ENCODE data around the gene NFS1. TPM values are rescaled to one million over a fixed set of nuclear protein-coding genes. Genes with fewer than 3 reads are reported as not detected.
A peak's percentile ranks its signal among the peaks of the same experiment; 100 is the strongest.
"Not testable (repeated sequence)": the region's sequence is repeated elsewhere in the genome, so short reads cannot be mapped to it uniquely, and the experiment has no call there.

Gene NFS1
- total RNA-seq: 10 to 100 TPM; 41.2 to 56.7 TPM

DNA sequence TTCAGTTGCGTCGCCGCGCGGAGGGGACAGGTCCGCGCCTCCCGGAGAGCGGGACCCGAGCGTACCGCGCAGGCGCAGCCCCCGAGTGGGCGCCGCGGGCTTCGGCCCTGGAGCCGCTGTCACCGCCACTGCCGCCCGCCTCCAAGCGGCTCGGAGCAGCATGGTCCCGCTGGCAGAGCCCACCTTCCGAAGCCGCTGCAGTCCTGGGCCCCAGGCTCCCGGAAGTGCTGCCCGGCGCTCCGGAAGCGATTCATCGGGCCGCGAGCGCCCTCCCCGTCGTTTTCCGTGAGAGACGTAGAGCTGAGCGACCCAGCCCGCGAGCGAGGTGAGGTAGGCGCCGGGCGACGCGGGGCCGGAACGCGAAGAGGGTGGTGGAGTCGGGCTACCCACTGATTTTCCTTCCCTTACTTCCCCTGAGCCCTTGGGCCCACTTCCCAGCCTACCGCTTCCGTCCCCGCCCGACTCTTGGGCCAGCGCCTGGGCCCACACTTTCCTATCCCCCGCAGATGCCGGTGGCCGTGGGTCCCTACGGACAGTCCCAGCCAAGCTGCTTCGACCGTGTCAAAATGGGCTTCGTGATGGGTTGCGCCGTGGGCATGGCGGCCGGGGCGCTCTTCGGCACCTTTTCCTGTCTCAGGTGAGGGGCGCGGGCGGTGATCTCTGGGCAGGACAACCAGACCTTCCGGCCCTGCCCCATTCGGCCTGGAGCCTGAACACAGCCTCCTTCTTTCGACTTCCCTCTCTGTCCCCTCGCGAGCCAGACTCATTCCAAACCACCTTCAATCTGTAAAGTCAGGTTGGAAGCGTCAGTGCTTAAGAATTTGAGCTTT, at the start of gene NFS1, which contains the start of gene ROMO1:
NFS1 (minus strand) TSS at position 226 of the 830 bp plus-strand sequence; CDS start at position 162, 64 bp downstream.
ROMO1 (plus strand) TSS at position 279 of the 830 bp plus-strand sequence; CDS start at position 507, 228 bp downstream.
- no peaks in the 10 kb centered on the region for H3K9me3 ChIP-seq
- H3K27me3 ChIP-seq (replicated peaks; ENCODE audit: insufficient read depth): no peaks in the 10 kb centered on the region
- peak; percentile 84 for TF ChIP-seq POLR2AphosphoS5 (IDR thresholded peaks at IDR 0.05)
- TF ChIP-seq POLR2A (IDR thresholded peaks at IDR 0.05): no peak
- TF ChIP-seq, protein P1, sequence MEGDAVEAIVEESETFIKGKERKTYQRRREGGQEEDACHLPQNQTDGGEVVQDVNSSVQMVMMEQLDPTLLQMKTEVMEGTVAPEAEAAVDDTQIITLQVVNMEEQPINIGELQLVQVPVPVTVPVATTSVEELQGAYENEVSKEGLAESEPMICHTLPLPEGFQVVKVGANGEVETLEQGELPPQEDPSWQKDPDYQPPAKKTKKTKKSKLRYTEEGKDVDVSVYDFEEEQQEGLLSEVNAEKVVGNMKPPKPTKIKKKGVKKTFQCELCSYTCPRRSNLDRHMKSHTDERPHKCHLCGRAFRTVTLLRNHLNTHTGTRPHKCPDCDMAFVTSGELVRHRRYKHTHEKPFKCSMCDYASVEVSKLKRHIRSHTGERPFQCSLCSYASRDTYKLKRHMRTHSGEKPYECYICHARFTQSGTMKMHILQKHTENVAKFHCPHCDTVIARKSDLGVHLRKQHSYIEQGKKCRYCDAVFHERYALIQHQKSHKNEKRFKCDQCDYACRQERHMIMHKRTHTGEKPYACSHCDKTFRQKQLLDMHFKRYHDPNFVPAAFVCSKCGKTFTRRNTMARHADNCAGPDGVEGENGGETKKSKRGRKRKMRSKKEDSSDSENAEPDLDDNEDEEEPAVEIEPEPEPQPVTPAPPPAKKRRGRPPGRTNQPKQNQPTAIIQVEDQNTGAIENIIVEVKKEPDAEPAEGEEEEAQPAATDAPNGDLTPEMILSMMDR (IDR thresholded peaks at IDR 0.05): peak in 3 of 4 experiments; percentile 22 to 37 (median 34)
- WGBS: 0% methylated on average over 29 of the region's 81 CpGs
- DNase-seq (ENCODE audit: low spot score): peak; percentile 77
- intact Hi-C loops (cut with DNase I): loop anchor here (5.0 to 10.0 kb wide), 2 partner anchors 97 to 235 kb away; no protein-coding TSS in a partner anchor
- H3K36me3 ChIP-seq: peaks cover 0 to 14% of the 10 kb centered on the region in 2 donors
- H3K4me3 ChIP-seq: peak within 1 kb of the TSS; percentile 78 to 92
- H3K27ac ChIP-seq: peak within 1 kb of the TSS; percentile 84 to 85
- no peaks in the 10 kb centered on the region for H3K4me1 ChIP-seq (replicated peaks)

DNA sequence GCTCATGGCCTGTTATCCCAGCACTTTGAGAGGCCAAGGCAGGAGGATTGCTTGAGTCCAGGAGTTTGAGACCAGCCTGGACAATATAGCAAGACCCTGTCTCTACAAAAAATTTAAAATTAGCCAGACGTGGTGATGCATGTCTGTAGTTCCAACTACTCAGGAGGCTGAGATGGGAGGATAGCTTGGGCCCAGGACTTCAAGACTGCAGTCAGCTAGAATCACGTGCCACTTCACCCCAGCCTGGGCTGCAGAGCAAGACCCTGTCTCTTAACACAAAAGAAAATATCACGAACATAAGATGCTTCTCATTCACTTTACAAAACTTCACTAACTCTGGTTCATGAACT, 45.3 kb upstream of the NFS1 start:
- not testable (repeated sequence) for H3K27ac ChIP-seq; H3K9me3 ChIP-seq; H3K36me3 ChIP-seq; H3K27me3 ChIP-seq (replicated peaks; ENCODE audit: insufficient read depth); H3K4me3 ChIP-seq; DNase-seq (ENCODE audit: low spot score); H3K4me1 ChIP-seq (replicated peaks)
- intact Hi-C loops (cut with DNase I): loop anchor here (5.0 kb wide), 1 partner anchor 138 kb away; no protein-coding TSS in a partner anchor
- WGBS: 92% methylated on average over 3 of the region's 3 CpGs

DNA sequence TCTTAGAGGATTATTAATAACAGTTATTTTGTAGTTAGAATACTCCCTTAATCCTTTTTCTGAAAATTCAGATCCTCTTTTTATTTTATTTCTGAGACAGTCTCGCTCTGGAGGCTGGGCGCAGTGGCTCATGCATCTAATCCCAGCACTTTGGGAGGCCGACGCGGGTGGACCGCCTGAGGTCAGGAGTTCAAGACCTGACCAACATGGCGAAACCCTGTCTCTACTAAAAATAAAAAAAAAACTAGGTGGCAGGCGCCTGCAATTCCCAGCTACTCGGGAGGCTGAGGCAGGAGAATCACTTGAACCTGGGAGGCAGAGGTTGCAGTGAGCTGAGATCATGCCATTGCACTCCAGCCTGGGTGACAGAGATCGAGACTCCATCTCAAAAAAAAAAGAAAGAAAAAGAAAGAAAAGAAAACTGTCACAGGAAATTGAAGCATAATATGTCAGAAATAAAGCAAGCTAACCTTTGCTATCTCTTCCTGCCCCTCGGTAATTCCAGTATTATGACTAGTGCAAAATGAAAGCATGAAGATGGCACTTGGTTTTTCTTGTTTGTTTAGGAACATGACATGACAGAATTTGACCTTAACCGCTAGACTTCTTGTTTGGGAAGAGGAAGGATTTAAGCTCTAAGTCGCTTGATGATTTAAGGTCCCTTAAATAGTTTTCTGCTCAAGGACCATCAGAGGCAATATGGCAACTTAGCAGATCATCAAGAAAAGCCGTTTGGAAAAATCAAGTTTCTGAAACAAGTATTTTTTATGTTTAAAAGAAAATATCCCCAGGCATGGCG, 44.7 kb upstream of the NFS1 start:
- Histone ChIP-seq H3K4me1 (replicated peaks) (peaks cover 6% of the 10 kb centered on the region), H3K4me3 (no peak overlapping the region), H3K9me3 (no peaks in the 10 kb centered on the region), H3K36me3 (no peaks in the 10 kb centered on the region), H3K27me3 (replicated peaks; ENCODE audit: insufficient read depth) (no peaks in the 10 kb centered on the region), H3K27ac (peak overlapping the region; percentile 94 to 98)
- intact Hi-C loops (cut with DNase I): loop anchor here (2.0 to 5.0 kb wide), 2 partner anchors 25 to 138 kb away; no protein-coding TSS in a partner anchor
- DNase-seq (ENCODE audit: low spot score): no peak
- no peak for TF ChIP-seq POLR2A (IDR thresholded peaks at IDR 0.05)
- TF ChIP-seq, protein P1 (IDR thresholded peaks at IDR 0.05): no peak
- no peak for TF ChIP-seq POLR2AphosphoS5 (IDR thresholded peaks at IDR 0.05)
- 84% methylated on average over 15 of the region's 15 CpGs for WGBS

DNA sequence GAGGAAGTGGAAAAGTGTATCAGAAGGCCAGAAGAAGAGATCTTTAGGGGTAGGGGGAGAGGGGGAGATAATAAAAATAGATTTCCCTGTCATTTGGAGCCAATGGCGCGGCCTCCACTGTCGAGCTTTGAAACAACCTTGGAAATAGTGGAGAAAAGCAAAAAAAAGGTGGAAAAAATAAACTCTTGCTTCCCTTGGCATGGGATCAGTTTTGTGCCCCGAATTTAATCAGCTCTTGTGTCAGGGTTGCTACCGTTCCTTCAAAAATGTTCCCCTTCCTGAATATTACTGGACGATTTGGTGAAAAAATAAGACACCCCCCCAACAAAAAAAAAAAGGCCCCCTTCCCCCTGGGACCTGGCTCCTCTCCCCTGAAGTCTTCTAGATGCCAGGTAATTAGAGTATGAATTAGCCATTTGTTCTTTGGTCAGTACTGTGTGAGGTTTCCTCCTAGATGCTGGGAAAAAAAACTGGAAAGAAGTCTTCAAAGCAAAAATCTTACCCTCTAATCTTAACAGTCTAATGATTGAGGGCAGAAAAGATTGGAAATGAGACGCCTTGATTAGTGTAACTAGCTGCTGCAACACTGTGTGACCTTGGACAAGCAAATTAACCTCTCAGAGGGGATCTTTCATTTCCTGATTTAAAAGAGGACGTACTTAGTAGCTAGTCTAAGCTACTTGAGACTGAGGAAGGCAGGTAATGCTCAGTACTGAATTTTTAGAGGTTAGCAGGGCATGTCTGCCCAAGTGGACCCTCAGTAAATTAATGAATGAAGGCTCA, 43.8 kb upstream of the NFS1 start:
- no peak for DNase-seq (ENCODE audit: low spot score)
- peak overlapping the region; percentile 94 to 98 for H3K27ac ChIP-seq
- peaks cover 6% of the 10 kb centered on the region for H3K4me1 ChIP-seq (replicated peaks)
- no peak for TF ChIP-seq POLR2AphosphoS5 (IDR thresholded peaks at IDR 0.05)
- TF ChIP-seq POLR2A (IDR thresholded peaks at IDR 0.05): no peak
- TF ChIP-seq, protein P1 (IDR thresholded peaks at IDR 0.05): no peak
- no peaks in the 10 kb centered on the region for H3K36me3 ChIP-seq
- peak overlapping the region; percentile 47 to 71 for H3K4me3 ChIP-seq
- no peaks in the 10 kb centered on the region for H3K27me3 ChIP-seq (replicated peaks; ENCODE audit: insufficient read depth)
- intact Hi-C loops (cut with DNase I): loop anchor here (2.0 to 5.0 kb wide), 2 partner anchors 26 to 139 kb away; no protein-coding TSS in a partner anchor
- 3% methylated on average over 8 of the region's 8 CpGs for WGBS
- no peaks in the 10 kb centered on the region for H3K9me3 ChIP-seq

All from prostate gland (tissue), 2 donors.